NCI-H510A (cell line): ENCODE measurements around the gene DMRTC2.

Source experiments
- DNase-seq: peaks from one replicate; lab custom pipeline; 2025; lab: John Stamatoyannopoulos, UW

DMRTC2 gene

DNA sequence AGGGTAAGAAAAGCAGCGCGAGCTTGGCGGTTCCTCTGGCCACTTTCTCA lies at the start of gene DMRTC2:
Gene DMRTC2 (plus strand): TSS at position 42 of the 50 bp plus-strand sequence. CDS start 2,387 bp downstream, outside the sequence.
- no peak for DNase-seq

DNA sequence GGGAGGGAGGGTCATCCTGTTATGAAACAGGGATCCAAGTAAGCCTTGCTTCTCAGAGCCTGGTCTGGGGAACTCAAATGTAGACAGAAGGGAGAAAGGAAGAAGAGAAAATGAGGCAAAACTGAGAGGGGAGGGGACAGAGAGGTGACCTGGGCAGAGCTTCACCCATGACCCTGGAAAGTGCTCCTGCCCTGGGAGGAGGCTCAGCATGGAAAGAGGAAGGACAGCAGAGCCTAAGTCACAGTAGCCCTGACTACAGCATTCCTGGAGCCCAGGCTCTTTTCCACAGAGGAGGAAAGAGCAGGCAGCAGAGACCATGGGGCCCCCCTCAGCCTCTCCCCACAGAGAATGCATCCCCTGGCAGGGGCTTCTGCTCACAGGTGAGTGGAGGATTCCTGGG lies 48.5 kb upstream of the DMRTC2 start, which contains the start of gene CEACAM3:
Gene CEACAM3 (plus strand): TSS at position 226 of the 400 bp plus-strand sequence. CDS start 91 bp downstream, at position 317.
- no peak for DNase-seq

DNA sequence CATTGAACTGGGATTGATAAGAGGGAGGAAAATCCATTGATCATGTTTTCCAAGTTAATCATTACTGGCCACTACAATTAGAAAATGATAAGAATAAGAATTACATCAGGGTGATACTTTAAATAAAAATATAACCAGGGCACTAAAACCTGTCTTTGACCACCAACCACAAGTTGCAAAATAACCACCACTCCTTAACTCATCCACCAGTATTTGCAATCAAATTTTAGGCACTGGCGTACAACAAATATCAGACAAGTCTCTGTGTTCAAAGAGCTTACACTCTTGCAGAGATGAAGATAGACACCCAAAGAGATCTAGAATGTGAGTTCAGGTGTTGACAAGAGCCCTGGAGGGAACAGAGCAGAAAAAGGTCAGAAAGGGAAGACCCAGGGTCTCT lies 47.9 kb upstream of the DMRTC2 start:
- DNase-seq = no peak

DNA sequence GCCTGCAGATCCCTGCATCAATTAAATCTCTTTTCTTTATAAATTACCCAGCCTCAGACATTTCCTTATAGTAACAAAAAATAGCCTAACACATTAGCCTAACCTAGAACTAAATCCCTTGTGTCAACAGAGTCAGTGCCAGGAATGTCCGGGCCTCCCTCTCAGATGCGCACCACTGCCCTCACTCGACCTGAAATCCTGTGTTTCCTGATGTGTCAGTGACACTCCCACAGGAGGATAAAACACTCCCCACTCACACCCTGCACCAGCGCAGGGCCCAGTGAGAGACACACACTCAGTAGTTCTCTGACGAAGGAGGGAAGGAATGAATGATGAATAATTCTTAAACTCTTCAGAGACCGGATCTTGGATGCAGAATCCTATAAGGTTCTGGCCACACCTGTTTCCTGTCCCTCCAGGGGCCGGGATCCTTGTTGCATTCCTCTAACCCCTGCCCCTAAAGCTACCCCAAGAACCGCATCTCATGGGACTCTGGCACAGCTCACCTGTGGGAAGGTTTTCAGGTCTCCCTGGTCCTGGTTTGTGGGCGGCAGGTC lies 45.3 kb upstream of the DMRTC2 start:
- peak; percentile 13 for DNase-seq

DNA sequence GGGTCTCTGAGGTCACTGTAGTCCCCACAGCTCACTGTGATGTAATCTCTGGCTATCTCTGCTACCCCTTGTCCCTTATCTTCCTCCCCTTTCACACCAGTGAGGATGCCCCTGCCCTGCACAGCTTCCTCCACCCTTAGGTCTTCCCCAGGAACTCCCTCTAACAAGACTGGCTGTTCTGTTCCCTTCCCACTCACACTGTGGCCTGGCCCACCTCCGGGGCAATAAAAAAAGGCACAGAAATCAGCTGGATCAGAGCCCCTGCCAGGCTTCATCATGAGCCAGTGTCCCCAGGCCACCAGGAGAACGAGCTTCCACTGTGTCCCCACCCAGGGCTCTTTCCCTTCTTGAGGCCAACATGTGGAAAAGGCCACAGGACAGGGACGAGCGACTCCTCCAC lies 43.8 kb upstream of the DMRTC2 start:
- DNase-seq = no peak

DNA sequence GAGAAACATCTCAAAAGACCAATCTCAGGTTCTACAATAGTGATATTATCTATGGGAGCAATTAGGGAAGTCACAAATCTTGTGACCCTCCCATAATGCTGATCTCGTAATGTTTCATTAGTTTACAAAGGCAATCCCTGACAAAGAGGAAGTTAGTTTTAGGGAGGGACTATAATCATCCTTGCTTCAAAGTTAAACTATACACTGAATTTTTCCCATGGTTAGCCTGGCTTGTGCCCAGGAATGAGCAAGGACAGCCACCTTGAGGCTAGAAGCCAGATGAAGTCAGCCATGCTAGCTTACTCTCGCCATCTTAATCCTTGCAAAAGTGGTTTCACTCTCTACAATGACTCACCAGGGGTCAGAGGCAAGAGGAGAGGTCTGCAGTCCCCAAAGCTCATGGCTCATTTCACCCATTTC lies 43.0 kb upstream of the DMRTC2 start:
- DNase-seq = no peak

DNA sequence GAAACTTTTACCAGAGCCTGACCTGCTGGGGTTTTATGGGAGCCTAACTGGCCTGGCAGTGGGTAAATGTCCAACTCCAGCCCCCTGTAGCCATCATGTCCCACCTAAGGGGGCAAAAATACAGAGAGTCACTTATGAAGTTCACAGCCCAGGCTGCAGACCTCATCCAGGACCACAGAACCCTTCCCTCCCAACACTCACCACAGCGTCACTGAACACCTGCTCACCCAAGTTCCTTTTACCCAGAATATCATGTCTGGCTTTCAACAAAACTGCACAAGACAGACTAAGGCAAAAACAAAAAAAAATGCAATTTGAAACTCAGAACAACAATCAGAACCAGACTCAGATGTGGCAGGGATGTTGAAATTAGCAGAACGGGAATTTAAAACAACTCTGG lies 42.1 kb upstream of the DMRTC2 start:
- DNase-seq = no peak

DNA sequence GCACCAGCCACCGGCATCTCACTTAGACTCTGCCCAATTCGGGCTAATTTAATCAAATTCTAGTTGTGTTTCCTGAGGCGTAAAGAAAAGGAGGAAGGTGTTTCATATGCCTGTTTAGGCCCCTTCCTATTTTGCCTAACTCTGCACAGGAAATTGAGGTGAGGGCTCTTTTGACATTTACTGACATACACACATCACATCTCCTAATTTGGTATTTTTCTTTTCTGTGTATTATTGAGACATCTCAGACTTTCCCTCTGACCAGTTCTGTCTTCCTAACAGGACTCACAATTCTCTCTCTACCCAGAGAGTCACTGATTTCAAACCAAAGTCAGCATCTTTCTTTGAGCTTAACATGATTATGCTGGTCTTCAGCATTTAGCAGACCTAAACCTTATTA lies 40.5 kb upstream of the DMRTC2 start:
- DNase-seq = no peak

DNA sequence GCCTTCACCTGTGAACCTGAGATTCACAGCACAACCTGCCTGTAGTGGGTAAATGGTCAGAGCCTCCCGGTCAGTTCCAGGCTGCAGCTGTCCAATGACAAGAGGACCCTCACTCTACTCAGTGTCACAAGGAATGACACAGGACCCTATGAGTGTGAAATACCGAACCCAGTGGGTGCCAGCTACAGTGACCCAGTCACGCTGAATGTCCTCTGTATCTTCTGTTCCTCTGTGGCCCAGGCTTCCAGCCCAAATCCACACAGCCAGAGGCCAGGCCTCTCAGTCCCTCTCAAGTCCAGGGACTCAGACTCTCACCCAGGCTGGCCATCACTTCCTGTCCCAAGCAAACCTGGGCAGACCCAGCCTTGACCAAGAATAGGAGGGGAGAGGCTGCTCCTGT lies 37.7 kb upstream of the DMRTC2 start:
- no peak for DNase-seq

DNA sequence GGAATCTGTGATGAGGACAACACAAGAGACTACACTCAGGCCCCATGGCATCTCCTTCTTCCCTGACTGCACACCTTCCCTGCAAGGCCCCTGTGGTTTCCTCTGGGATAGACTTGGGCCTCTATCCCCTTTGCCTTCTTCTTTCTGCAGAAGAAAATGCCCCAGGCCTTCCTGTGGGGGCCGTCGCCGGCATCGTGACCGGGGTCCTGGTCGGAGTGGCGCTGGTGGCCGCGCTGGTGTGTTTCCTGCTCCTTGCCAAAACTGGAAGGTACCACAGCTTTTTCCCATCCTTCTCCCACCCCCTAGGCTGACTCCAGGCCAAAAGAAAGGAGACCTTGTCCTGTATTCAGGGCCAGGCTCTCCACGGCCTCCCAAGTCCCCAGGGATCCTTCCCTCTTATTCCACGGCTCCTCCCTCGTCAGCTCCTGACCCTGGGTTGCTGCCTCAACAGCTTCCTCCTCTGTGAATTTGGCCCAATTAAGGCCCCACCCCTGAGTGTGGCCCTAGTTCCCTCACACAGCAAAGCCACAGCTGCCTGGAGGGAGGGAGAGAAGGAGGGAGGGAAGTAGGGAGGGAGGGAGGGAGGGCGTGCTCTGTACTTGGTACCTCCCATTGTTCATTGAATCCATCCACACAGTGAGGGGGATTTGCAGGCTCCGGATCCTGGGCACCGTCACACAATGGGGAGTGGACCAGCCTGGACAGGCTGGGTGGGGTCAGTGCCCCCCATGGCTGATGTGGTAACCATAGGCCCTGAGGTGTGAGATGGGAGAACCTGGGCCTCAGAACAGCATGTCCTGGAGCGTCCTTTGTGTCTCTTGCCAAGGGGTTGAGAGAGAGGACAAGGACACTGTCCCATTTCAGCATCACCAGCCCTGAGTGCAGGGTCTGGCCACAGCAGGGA lies 35.9 kb upstream of the DMRTC2 start:
- DNase-seq = no peak

DNA sequence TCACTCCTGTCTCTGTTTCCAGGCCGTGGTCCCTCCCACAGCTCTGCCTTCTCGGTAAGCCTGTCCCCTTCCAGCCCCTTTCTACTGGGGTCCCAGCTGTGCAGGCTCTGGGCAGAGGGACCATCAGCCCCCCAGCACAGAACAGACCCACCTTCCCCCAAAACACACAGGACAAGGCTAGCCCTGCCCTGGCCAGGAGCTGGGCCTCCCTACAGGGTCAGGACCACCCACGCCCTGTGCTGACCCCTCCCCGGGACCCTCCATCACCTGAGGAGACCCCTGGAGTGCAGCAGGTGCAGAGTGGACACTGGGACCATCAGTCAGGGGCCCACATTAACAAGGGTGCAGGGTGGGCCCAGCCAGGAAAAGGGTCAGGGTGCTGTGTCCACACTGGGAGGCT lies 34.5 kb upstream of the DMRTC2 start:
- DNase-seq = no peak

DNA sequence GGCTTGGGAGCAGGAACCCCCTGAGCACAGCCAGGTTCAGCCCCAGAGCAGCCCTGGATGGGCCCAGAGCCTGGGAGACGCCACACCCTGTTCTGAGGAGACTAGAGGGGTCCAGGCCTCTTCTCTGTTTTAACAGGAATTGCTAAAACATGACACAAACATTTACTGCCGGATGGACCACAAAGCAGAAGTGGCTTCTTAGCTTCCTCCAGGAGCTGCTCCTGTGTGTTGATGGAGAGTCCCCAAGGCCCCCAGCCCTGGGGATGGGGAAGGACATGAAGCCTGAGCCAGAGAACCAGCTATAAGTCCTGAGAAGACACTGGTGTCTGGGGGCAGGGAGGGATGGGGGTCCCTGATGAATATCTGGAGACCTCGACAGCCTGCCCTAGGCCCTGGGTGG lies 33.8 kb upstream of the DMRTC2 start:
- no peak for DNase-seq

DNA sequence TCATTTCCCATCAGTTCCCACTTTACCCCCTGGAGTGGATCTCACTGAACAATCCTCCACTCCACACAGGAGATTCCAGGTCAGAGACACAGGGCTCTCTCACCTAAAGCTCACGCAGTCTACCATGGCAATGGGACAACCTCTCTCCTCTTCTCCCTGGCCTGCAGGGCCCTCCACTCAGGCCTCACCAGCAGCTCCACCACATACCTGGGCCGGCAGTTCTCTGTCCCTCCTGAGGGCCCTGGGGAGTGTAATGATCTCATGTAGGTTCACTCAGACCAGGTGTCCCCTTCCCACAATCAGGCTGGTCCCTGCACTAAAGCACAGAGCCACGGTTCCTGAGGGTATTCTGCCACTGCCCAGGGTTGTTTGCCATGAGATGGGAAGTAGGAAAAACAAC lies 32.9 kb upstream of the DMRTC2 start:
- DNase-seq = no peak

DNA sequence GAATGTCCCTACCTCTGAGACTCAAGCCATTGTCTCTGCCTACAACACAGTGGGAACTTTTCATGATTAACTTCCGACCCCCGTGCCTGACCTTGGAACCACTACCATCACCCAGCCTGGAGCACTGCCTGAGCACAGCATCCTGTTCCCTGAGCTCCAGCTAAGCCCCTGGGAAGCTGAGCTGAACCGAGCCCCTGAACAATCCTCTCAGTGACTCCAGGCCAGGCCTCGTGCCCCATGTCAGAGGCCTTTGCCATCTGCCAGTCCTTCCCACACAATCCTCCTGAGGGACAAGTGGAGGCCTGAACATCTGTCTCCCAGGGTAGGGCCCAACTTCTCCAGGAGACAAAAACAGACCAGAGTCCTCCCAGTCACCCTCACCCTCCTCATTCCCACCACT lies 30.9 kb upstream of the DMRTC2 start:
- DNase-seq = no peak

DNA sequence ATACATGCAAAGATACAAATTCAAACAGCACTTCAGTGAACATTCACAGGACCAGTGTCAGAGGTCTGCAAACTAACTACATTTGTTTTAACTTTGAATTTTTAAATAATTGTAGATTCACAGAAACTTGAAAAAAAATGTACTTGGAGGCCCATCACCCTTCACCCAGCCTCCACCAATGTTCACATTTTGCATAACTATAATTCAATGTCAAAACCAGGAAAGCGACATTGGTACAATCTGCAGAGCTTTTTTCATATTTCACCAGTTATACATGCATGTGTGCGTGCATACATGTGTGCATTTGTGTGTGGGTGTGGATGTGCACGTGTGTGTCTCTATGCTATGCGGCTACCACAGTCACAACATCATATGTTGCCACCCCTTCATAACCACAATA lies 29.5 kb upstream of the DMRTC2 start:
- no peak for DNase-seq

DNA sequence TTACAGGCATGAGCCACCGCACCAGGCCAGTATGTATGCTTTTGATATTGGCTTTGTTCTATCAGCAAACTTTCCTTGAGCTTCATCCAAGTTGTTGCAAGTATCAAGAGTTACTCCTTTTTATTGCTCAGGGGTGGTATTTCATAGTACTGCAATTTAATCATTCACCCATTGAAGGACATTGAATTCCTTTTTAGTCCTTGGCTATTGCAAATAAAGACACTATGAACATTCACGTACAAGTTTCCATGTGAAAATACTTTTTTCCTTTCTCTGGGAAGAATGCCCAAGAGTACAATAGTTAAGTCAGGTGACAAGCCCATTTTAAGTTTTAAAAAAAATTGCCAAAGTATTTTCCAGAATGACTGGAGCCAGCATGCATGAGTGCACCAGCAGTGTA lies 28.1 kb upstream of the DMRTC2 start:
- DNase-seq = no peak

DNA sequence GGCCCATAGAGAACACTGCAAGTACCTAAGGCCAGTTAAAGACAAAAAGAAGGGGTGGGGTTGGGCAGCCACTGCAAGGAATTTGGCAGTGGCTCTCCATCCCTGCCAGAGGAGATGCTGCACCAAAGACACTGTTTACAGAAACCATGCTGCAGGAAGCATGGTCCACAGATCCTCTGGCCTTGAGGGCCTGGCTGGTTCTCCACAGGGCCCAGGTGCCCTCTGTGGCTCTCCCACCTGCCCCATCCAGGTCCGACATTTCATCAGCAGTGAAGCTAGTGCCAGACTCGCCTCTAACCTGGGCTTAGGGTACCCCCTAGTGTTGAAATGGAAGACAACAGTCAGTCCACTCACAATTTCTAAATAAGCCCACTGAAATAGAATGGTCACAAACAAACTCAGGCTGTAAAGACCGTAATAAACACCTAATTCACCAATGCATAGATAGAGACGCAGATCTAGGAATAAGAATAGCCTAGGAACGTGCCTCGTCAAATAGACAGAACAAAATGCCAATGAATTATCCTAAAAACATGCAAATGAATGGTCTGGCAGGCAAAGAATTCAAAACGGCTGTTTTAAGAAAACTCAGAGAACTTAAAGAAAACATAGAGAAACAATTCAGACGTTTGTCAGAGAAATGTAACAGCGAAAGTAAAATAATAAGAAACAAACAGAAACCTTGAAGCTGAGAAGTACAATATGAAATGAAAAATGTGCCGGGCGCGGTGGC lies 23.7 kb upstream of the DMRTC2 start:
- DNase-seq = peak; percentile 66

DNA sequence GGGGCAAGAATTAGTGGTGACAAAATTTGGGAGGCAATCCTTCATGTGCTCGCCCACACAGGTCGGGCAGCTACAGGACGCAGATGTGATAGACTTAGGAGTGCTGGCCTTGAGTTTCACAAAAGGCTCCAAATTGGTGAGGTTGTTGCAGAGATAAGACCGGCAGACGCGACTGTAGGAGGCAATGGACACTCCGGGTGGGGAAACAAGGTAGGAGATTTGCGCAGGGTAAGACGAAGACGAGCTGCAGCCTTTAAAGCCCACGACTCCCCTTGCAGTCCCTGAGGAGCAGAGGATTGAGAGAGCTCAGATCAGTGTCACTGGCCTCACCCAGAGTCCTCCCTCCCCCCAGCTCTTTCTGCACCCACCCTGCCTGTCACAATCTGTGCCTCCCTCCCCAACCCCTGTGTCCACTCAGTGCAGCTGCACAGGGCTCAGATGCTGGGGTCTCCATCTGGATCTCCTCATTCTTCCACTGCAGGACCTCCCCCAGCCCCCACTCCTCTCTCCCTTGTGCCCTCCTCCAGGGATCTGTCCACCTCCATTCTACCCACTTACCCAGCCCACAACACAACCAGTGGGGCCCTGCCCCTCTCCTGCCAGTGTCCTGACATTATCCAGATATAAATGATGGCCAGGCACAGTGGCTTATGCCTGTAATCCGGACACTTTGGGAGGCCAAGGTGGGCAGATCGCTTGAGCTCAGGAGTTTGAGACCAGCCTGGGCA lies 6.7 kb upstream of the DMRTC2 start:
- DNase-seq = no peak

DNA sequence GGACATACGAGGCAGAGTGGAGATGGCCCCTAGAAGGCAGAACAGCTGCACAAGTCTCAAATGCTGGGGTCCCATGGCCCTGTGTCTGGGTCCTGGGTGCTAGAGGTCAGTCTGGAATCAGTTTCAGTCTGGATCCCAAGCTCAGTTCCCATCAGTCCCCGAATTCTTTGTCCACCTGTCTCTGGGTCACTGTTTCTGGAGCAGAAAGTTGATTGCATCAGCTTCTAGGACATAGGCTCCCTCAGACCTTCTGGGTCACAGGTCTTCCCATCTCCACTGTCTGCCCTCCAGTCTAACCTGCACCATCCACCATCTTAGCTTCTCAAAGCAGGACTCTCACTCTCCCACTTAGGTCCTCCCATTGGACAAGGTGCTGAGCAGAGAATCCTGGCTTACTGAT lies 5.6 kb upstream of the DMRTC2 start:
- no peak for DNase-seq

DNA sequence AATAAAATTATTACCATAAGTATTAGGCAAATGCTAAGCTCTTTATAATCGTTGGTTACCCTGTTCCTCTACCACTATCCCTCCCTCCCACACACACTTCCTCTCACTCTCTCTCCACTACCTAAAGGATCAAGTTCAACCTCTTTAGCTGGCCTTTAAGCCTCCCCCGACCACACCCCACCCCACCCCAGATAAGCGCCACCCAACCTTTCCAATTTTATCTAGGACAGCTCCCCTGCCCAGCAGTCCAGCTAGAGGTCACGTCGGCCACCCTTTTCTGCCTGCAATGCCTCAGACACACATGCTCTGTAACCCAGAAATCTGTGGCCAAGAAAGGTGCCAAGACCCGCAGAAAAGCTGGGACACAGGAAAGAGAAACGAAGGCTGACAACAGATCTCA lies 1.5 kb upstream of the DMRTC2 start:
- DNase-seq = no peak

DNA sequence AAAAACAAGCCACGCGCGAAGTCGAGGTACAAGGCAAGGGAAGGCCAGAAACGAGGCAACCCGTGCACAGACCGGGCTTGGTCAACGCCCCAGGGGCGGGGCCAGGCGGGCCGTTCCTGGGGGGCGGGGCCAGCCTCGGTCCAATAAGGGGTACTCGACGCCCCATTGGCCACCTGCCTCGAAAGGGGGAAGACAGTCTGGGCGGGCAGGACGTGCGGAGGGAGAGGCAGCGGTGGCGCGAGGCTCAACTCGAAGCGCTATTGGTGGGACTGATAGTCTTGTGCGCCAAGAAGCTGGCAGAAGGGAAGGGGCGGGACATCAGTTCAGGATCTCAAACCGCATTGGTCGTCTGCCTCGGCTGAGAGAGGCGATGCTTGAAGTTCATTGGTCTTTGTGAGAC lies 241 bp upstream of the DMRTC2 start, which contains the start of gene LYPD4:
Gene LYPD4 (minus strand): TSS at position 83 of the 400 bp plus-strand sequence. CDS start 5,398 bp downstream, outside the sequence.
- no peak for DNase-seq

DNA sequence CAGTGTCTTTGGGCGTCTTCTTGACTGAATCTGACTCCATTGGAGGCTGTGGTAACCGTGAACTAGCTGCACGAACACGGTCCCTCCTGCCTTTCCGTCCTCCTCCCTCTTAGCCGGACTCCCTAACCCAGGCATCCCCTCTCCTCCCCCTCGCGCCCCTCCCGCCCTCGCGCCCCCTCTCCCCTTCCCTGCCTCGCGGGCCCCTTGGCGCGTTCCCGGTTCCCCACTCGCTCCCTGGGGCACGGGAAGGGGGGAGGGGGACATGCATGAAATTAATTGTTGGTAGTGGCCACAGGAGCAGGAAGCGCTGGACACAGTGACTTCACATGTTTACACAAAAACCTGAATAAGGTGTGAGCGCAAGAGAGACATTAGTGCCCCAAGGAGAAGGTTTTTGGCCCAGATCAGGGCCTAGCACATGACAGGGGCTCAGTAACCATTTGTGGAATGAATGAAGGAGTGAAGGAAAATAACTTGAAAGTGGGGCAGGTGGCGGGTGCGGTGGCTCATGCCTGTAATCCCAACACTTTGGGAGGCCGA lies 279 bp downstream of the DMRTC2 start:
- no peak for DNase-seq
